ENCODE data around the gene MRPL16. TPM values are rescaled to one million over a fixed set of nuclear protein-coding genes. Genes with fewer than 3 reads are reported as not detected.
A peak's percentile ranks its signal among the peaks of the same experiment; 100 is the strongest.
"Not testable (repeated sequence)": the region's sequence is repeated elsewhere in the genome, so short reads cannot be mapped to it uniquely, and the experiment has no call there.

Gene MRPL16
- 20.2 and 29.3 TPM in 2 replicates for total RNA-seq

DNA sequence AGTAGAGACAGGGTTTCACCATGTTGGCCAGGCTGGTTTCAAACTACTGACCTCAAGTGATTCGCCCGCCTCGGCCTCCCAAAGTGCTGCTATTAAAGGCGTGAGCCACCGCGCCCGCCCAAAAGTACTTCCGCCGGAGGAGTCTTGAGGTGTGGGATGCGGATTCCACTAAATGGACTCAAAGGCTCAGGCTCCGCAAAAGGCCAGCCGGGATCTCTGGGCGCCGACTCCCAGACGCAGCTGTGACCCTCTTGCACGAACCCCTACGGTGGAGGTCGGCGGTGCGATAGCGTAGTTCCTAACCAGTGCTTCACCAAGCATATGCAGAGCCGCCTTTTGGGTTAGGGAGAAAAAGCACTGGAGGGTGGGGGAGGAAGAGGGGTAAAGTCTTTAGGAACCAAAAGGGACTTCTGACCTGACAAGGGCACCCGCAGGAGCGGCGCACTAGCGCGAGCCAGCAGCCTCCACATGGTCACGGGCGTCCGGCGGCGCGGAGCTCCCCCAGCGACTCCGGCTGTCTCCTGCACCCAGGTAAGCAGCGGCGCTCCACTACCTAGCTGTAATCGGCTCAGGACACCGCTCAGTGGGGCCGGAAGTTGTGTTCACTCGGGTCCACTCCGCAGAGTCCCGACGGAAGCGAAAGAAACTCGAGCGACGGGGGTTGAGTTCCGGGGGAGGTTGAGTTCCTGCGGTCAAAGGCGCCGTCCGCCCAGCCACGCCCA, at the start of gene MRPL16:
Gene MRPL16, minus strand, starts transcription at position 590 of the 722 bp plus-strand sequence. Its CDS starts 120 bp downstream, at position 470.
- DNase-seq (ENCODE audit: low read depth in 2 of 2), result peak; percentile 80

DNA sequence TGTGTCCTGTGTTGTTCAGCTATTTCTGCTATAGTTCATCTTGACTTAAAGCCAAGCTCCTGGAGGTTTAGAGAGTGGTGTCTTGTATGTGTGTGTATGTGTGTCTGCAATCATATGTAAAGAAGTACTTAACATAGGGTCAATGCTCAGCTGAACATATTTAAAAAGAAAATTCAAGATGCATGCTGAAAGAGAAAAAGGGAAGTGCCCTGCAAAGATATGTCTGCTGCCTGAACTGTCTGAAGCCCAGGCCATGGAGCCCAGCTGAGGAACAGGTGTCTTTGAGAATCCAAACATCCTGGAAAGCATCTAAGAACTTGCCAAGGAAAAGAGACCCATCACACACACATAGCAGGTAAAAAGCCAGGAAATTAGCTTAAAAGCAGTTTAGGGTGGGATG, 49.1 kb upstream of the MRPL16 start:
- DNase-seq (ENCODE audit: low read depth in 2 of 2), result no peak

DNA sequence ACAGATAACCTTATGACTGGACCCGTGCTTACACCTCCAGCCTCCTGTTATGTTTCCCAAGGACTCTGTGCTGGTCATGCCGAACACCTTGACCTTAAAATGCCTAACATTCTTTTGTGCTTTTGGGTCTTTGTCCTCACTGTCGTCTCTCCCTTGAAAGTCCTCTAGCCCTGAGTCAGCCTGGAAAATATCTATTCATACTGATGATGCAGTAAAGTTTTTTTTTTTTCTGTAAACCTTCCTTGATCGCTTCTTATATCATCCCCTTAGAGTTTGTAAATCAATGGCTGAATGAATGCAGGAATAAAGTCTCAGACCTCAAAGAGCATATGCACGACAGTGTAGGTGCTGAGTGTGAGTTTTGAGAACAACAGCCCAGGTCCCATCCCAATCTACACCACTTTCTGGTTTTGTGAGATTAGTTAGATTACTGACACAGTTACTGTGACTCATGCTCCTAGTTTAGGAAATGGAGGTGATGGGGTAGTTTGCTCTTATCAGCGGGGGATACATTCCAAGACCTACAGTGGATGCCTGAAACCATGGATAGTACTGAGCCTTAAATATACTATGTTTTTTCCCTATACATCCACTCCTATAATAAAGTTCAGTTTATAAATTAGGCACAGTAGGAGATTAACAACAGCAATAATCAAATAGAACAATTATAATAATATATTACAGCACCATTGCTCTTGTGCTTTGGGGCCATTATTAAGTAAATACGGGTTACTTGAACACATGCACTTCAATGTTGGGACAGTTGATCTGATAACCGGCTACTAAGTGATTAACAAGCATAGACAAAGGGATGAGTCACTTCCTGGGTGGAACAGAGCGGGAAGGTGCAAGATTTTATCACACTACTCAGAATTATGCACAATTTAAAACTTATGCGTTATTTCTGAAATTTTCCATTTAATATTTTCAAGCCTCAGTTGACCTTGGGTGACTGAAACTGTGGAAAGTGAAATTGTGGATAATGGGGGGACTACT, 47.2 kb upstream of the MRPL16 start:
- DNase-seq (ENCODE audit: low read depth in 2 of 2), result peak in 1 of 2 donors; percentile 44

DNA sequence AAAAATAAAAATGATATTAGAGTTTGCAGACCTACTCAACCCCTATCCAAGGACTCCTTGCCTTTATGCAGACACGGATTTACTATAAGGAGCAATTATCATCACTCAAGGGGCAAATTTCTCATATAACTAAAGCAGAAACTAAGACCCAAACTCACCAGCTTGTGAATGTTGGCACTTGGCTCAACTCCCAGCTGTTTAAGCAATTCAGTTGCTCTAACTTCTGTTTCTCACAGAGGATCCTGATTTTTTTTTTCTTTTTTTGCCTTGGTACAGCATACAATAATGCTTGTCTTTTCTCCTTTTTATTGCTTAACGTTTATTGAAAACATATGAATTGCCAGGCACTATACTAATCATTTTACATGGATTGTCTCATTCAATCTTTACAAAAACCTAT, 44.3 kb upstream of the MRPL16 start:
- DNase-seq (ENCODE audit: low read depth in 2 of 2), result no peak

DNA sequence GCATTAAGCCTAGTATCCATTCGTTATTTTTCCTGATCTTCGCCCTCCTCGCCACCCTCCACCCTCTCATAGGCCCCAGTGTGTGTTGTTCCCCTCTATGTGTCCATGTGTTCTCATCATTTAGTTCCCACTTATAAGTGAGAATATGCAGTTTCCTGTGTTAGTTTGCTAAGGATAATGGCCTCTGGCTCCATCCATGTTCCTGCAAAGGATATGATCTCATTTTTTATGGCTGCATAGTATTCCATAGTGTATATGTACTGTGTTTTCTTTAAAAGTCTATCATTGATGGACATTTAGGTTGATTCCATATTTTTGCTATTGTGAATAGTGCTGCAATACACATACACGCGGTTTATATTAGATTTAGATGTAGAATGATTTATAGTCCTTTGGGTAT, 40.8 kb upstream of the MRPL16 start:
- not testable (repeated sequence) for DNase-seq (ENCODE audit: low read depth in 2 of 2)

DNA sequence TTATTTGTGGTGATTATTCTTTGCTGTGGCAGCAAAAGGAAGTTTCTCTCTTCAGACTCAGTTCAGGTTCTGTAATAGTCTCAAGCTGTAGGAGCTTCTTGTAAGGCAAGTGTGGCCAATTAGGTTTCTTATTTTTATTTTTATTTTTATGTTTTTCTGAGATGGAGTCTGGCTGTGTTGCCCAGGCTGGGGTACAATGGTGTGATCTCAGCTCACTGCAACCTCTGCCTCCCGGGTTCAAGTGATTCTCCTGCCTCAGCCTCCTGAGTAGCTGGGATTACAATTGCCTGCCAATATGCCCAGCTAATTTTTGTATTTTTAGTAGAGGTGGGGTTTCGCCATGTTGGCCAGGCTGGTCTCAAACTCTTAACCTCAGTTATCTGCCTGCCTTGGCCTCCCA, 39.0 kb upstream of the MRPL16 start:
- not testable (repeated sequence) for DNase-seq (ENCODE audit: low read depth in 2 of 2)

DNA sequence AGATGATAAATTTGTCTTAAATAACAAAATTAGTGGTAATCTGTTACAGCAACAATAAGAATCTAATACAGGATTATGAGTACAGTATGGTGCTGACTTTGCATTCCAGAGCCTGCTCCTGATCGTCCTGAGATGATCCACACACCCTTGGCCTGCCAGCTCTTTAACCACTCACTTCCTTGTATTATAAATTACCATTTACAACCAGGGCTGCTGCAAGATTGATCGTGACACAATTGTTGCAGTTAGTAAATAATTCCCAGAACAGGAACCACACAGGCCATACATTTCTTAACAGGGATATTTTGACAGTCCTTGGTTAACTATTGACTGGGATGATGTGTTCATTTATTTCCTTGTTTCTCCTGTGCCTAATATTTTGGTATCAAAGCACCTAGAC, 38.6 kb upstream of the MRPL16 start:
- no peak for DNase-seq (ENCODE audit: low read depth in 2 of 2)

DNA sequence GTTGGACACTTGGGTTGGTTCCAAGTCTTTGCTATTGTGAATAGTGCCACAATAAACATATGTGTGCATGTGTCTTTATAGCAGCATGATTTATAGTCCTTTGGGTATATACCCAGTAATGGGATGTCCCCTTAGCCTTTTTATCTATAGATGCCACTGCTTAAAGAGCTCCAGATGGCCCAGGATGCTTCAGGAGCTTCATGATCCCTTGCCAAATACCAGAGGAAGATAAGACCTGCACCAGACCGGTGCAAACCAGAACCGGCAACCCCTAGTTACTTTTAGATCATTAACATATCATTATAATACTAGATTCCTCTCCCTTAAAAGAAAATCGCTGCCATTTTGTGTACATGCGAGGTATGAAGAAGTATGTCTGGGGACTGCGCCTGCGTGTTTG, 37.9 kb upstream of the MRPL16 start:
- not testable (repeated sequence) for DNase-seq (ENCODE audit: low read depth in 2 of 2)

DNA sequence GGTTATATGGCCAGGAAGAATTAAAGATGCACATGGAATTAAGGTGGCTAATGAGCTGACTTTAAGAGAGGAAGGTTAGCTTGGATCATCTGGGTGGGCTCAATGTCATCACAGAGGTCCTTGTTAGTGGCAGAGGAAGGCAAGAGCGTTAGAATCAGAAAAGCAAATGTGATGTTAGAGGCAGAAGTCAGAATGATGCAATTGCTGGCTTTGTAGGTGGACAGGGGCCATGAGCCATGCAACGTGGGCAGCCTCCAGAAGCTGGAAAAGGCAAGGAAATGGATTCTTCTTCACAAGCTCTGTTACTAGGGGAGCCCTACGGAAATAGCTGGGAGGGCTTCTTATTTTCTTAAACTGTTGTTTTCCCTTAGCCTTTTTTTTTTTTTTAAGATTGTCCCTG, 37.0 kb upstream of the MRPL16 start:
- no peak for DNase-seq (ENCODE audit: low read depth in 2 of 2)

DNA sequence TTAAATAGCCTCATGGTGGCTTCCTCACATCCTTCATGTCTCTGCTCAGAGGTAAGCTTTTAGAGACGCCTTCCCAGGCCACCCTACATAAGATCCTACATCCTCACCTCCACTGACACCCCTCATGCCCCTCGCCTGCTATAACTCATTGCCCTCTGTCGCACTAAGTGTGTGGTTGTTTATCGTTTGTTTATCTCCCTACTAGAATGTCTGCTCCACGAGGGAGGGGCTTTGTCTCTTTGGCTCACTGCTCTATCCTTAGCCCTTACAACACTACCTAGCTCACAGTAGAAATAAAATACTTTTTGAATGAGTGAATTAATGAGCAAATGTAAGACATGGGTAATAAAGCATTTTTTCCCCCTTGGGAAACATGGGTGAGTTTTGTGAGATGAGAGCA, 36.0 kb upstream of the MRPL16 start:
- DNase-seq (ENCODE audit: low read depth in 2 of 2), result no peak

DNA sequence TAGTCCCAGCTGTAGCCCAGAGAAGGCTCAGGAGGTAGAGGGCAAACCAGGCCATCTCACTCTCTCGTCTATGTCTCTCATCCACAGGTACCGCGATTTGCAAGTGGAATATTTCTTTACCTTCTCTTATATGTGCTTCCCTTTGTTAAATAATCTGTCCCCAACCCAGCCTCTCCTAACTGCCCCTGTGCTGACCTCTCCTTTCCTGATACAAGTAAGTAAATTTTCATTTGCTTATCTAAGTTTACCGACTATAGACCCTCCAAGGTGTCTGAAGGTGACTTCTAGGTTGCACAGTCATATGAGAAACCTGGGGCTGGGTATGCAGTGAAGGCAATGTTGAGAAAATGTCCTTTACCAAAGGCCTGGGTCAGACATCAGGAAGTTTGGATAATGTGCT, 34.8 kb upstream of the MRPL16 start, which contains the start of gene CBLIF:
Gene CBLIF, minus strand, starts transcription at position 101 of the 400 bp plus-strand sequence. Its CDS starts 46 bp downstream, at position 55.
- no peak for DNase-seq (ENCODE audit: low read depth in 2 of 2)

DNA sequence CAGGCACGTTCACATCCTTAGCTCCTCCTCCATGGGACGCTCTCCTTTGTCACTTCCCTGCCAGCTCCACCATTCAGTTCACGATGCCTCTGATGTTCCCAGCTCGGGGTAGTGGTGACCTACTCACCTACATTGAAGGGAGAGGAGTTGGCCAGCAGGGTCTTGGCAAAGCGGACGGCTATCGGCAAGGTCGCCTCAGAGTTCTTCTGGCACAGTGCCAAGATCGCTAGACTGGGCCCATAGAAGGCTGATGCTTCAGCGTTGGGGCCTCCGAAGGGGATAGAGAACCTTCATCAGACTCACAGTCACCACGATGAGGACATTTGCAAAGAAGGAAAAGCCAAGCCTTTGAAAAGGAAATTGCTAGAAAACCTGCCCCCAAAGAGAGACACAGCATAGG, 31.7 kb upstream of the MRPL16 start:
- DNase-seq (ENCODE audit: low read depth in 2 of 2), result no peak

DNA sequence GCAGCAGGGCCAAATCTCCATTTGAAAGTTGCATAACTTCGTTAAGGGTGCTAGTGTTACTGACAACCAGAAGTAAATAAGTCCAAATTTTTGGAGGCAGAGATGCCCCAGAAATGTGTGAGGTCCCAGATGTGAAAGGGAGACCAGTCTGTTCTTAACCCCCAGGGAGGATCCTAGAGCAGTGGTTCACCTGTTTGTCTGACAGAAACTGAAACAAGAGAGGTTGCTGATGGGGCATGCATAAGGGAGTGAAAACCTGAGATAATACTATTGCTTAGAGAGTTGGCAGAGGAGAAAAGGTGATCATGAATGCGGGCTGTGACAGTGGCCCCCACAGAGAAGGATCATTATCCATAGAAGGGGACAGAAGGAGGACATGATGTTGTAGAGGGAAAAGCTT, 30.9 kb upstream of the MRPL16 start:
- no peak for DNase-seq (ENCODE audit: low read depth in 2 of 2)

DNA sequence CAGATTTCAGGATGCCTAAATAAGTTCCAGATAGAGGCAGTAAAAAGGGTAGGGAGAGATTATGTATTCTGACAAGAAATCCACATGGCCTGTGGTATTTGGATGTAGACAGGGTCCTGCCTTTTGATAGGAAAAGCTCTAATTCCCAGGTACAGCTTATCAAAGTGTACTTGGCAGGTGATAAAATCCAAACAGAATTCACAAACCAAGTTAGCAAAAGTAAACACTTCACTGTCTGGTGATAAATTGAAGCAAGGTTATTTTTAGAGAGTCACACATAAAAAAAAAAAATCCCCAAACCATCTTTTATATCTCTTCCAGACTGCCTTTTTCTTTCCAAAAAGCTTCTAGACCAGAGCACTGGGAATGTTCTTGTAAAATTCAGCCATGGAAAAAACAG, 29.0 kb upstream of the MRPL16 start:
- DNase-seq (ENCODE audit: low read depth in 2 of 2), result no peak

DNA sequence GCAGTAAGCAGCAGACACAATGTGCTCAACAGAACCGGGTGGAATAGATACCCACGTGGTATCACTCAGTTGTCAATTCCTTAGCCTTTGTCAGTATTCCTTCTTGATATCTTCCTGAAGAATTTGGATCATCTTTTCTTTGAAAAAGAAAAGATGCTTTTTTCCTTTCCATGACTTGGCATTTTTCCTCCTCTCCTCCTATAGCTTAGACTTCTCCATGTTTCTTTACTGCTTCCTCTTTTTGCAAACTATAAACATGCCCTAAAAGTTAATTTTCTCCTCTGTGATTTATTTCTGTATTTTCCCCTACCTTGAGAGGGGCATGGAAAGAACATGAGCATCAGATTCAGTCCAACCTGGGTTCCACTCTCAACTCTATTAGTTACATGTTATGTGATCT, 23.0 kb upstream of the MRPL16 start:
- DNase-seq (ENCODE audit: low read depth in 2 of 2), result no peak

DNA sequence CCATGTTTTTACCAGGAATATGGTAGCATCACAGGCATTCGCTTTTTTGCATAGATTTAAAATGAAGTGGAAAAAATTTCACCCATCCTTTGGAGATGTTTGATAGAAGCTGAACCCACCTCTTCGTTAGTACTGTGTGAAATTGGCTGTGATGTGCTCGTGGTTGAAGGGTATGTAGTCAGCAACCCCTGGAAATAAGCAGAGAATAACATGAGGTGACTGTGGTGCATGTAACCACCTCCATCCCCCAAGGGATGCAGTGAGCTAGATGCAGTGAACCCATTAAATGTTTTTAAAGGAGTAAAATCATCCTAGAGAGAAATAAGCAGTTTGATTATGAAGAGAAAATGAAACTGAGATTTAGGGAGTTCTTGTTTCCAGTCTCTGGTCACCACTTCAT, 18.8 kb upstream of the MRPL16 start:
- DNase-seq (ENCODE audit: low read depth in 2 of 2), result no peak

DNA sequence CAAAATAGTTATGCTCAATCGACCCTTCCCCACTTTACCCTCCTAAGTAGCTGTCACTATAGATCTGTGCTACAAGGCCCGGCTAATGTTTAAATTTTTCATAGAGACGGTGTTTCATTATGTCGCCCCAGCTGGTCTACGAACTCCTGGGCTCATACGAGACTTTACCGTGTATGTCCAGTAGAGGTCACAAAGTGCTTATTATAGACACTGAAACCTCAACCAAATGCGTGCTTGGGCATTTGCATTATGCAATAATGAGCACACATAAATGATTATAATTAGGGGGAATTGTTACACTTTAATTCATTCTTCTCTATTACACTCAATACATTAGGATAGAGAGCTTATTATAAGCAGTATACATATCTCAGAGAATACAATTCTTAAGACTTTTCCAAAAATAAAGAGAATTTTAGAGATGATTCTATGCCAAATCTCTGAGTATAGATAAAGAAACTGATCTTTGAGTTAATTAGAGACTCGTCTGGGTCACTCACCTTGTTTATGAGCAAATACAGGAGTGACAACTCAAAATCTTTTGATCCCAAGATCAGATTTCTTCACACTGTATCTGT, 12.5 kb upstream of the MRPL16 start:
- peak; percentile 73 to 81 for DNase-seq (ENCODE audit: low read depth in 2 of 2)

DNA sequence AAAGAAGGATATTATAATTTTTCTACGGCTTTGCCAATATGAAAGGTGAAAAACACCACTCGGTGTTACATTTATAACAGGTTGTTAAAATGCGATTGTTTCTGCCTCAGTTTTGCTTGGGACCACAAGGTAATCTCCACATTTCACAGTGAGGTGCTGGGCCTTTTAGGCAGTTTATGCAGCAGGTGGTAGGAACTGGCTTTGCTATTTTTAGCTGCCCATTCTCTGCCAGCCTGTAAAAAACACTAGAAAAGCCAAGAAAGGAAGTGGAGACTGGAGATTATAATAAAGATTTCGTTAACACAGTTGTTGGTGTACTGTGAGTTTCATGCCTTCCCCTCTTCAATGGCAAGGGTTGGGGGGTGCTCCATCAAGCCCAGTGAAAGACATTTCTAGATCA, 8.0 kb upstream of the MRPL16 start:
- no peak for DNase-seq (ENCODE audit: low read depth in 2 of 2)

DNA sequence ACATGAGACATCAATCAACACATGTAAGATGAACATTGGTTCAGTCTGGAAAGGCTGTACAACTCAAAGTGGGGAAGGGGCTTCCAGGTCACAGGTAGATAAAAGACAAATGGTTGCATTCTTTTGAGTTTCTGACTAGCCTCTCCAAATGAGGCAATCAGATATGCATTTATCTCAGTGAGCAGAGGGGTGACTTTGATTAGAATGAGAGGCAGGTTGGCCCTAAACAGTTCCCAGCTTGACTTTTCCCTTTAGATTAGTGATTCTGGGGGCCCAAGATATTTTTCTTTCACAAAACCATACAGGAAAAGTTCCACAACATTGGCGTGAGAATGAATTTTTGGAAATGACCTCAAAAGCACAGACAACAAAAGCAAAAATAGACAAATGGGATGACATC, 5.9 kb upstream of the MRPL16 start:
- not testable (repeated sequence) for DNase-seq (ENCODE audit: low read depth in 2 of 2)

DNA sequence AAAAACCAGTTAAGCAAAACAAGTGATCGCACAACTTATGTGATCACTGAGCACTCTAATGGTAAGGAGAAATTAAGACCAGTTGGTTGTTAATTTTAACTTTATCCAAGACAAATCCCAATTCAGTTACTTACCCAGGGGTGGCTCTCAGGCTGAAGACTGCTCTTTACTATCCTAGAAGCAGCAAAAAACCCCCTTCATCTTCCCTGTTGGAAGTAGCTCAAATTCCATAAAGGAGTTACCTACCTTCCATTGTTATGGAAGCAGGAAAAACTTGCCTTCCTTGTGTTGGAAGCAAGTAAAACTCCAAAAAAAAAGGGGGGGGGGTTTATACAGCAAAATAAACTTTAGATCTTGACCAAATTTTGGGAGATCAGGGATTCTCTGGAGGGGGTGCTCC, 5.2 kb upstream of the MRPL16 start:
- DNase-seq (ENCODE audit: low read depth in 2 of 2), result no peak

DNA sequence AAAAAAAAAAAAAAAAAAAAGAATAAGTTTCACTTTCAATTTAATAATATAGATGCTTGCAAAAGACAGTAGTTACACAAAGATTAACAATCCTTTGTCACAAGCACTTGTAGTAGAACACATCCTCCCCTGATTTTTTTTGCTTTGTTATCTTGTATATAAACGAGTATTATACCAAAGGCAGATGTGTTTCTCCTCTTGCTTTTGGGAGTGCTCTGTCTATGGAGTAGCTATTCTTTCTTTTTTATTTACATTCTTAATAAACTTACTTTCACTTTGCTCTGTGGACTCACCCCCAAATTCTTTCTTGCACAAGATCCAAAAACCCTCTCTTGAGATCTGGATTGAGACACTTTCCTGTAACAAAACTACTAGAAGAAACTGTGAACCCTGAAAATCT, 3.4 kb upstream of the MRPL16 start:
- DNase-seq (ENCODE audit: low read depth in 2 of 2), result no peak

DNA sequence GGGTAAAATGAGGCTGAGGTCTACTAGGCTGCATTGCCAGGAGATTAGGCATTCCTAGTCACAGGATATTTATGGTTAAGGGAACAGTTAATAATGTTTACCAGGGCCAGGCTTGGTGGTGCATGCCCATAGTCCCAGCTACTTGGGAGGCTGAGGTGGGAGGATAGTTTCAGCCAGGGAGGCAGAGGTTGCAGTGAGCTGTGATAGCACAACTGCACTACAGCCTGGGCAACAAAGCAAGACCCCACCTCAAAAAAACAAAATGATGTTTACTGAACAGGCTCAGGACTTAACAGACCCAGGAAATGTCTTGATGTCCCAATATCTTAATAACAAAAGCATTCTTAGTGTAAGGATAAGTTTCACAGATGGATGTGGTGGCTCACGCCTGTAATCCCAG, 2.8 kb upstream of the MRPL16 start:
- no peak for DNase-seq (ENCODE audit: low read depth in 2 of 2)
